Prostate gland (tissue), 2 donors: ENCODE results near the gene SGPL1.

Experiments
- CTCF ChIP-seq, 4 experiments: fragments of 200-600 bp in 2 of 4; fragments of 450-650 bp in 2 of 4; sonication (generic) in 2 of 4; IDR thresholded peaks; 1 replicate in 3 of 4; 2 replicates in 1 of 4; pipeline ENCODE4 v1.5.1; 2016 to 2019; ENCODE audit warnings: antibody characterized with exemption in 4 of 4, mild to moderate bottlenecking in 2 of 4, moderate library complexity in 2 of 4
- POLR2A ChIP-seq: fragments of 450-650 bp; IDR thresholded peaks from one replicate; pipeline ENCODE4 v1.6.1; 2016; ENCODE audit warnings: antibody characterized with exemption, mild to moderate bottlenecking
- POLR2AphosphoS5 ChIP-seq: sonication (generic); formaldehyde crosslinking; IDR thresholded peaks from one replicate; pipeline ENCODE4 v1.6.1; 2017; ENCODE audit warnings: antibody characterized with exemption

DNA sequence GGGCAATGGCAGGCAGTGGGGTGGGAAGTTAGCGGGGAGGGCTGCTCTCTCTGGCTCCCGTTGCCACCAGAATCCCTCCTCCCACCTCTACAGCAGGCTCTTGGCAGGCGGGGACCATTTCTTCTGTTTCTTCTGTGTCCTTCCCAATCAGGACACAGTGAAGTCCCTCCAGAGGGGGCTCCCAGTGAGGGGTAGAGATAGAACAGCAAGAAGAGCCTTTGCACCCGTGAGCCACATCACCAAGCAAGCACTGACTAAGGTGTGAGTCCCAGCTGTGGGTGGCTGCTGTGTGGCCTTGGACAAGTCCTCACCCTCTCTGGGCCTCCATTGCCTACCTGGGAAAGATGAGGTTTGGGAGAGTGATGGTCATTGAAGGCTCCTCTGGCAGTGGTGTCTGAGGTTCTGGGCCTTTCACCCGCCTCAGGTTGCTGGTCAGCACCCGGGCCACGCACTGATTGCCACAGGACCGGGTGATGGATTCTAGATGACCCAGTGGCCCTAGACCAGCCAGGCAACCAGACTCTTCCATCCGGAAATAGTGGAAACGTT is 98.6 kb downstream of the SGPL1 start:
- no peak for TF ChIP-seq CTCF (IDR thresholded peaks at IDR 0.05)
- no peak for TF ChIP-seq POLR2AphosphoS5
- TF ChIP-seq POLR2A: no peak
